Measurements from ENCODE around the gene ZNF100. TPM values are rescaled to one million over a fixed set of nuclear protein-coding genes. Genes with fewer than 3 reads are reported as not detected.

The ZNF100 gene
- total RNA-seq, 1 donor from 2014 or later: 9.8 TPM

DNA sequence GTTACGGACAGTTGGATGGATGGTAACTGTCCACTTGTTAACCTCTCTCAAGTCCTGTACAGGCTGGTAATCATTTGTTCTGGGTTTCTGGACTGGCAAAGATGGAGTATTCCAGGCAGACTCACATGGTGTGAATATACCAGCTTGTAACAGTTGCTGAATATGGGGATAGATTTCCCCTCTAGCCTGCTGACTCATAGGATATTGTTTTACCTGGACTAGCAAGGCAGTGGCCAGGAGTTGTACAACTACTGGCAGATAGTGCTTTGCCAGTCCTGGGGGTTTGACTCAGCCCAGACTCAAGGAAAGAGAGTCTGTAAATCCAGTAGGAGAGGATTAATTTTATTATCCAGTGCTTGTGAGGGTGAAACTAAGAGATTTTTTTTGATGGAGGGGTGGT, 74.0 kb downstream of the ZNF100 start:
- DNase-seq (ENCODE audit: low read depth) (no peak), FAIRE-seq (no peak)
- Histone ChIP-seq H3K4me1 (ENCODE audit: insufficient read depth, low read length) (no peaks in the 10 kb centered on the region), H3K36me3 (ENCODE audit: insufficient read depth, low read length) (no peaks in the 10 kb centered on the region), H2AFZ (ENCODE audit: low read depth, low read length) (no peak overlapping the region), H3K9ac (ENCODE audit: low read length) (no peak overlapping the region), H3K27me3 (ENCODE audit: insufficient read depth, low read length) (no peaks in the 10 kb centered on the region), H3K79me2 (ENCODE audit: insufficient read depth, low read length) (no peaks in the 10 kb centered on the region), H4K20me1 (ENCODE audit: insufficient read depth, low read length) (no peaks in the 10 kb centered on the region), H3K4me2 (ENCODE audit: low read length) (no peak overlapping the region), H3K9me3 (ENCODE audit: insufficient read depth, low read depth, low read length) (no peaks in the 10 kb centered on the region), H3K27ac (ENCODE audit: low read depth, low read length) (no peak overlapping the region), H3K4me3 (ENCODE audit: insufficient read depth, low read depth, low read length) (no peak overlapping the region)
- H3K27me3 Mint-ChIP-seq (ENCODE audit: low read depth, unreplicated experiment): no peaks in the 10 kb centered on the region
- H3K9me3 Mint-ChIP-seq (ENCODE audit: unreplicated experiment): peaks cover 23% of the 10 kb centered on the region
- no peaks in the 10 kb centered on the region for H3K4me1 Mint-ChIP-seq (ENCODE audit: low read depth, unreplicated experiment)
- no peak overlapping the region for H3K27ac Mint-ChIP-seq (ENCODE audit: unreplicated experiment)
- no peak overlapping the region for H3K4me3 Mint-ChIP-seq (ENCODE audit: unreplicated experiment)
- TF ChIP-seq EZH2 (IDR thresholded peaks at IDR 0.05; ENCODE audit: insufficient read depth, low read length): no peak
- TF ChIP-seq, protein P1, sequence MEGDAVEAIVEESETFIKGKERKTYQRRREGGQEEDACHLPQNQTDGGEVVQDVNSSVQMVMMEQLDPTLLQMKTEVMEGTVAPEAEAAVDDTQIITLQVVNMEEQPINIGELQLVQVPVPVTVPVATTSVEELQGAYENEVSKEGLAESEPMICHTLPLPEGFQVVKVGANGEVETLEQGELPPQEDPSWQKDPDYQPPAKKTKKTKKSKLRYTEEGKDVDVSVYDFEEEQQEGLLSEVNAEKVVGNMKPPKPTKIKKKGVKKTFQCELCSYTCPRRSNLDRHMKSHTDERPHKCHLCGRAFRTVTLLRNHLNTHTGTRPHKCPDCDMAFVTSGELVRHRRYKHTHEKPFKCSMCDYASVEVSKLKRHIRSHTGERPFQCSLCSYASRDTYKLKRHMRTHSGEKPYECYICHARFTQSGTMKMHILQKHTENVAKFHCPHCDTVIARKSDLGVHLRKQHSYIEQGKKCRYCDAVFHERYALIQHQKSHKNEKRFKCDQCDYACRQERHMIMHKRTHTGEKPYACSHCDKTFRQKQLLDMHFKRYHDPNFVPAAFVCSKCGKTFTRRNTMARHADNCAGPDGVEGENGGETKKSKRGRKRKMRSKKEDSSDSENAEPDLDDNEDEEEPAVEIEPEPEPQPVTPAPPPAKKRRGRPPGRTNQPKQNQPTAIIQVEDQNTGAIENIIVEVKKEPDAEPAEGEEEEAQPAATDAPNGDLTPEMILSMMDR (IDR thresholded peaks at IDR 0.05; ENCODE audit: insufficient read depth, low read depth, low read length): no peak
- peaks cover 2% of the 10 kb centered on the region for H3K36me3 Mint-ChIP-seq (ENCODE audit: low read depth, unreplicated experiment)

DNA sequence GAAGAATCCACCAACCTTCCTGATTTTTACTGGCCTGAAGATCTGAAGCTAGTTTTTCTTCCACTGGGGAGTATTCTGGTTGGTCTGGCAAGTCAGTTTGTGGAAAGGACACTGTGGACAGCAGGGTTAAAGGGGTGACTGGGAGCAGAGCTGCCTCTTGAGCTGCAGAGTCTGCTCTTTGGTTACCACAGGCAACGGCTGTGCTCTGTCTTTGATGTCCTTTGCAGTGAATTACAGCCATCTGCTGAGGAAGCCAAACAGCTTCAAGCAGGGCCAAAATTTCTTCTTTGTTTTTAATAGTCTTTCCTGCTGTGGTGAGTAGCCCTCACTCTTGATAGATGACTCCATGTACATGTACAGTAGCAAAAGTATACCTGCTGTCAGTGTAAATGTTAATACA, 75.7 kb downstream of the ZNF100 start:
- no peak overlapping the region for H3K4me3 Mint-ChIP-seq (ENCODE audit: unreplicated experiment)
- FAIRE-seq (no peak), DNase-seq (ENCODE audit: low read depth) (no peak)
- Histone ChIP-seq H2AFZ (ENCODE audit: low read depth, low read length) (no peak overlapping the region), H3K4me1 (ENCODE audit: insufficient read depth, low read length) (no peaks in the 10 kb centered on the region), H3K79me2 (ENCODE audit: insufficient read depth, low read length) (no peaks in the 10 kb centered on the region), H3K4me3 (ENCODE audit: insufficient read depth, low read depth, low read length) (no peak overlapping the region), H3K27ac (ENCODE audit: low read depth, low read length) (no peak overlapping the region), H3K27me3 (ENCODE audit: insufficient read depth, low read length) (no peaks in the 10 kb centered on the region), H3K9me3 (ENCODE audit: insufficient read depth, low read depth, low read length) (no peaks in the 10 kb centered on the region), H3K36me3 (ENCODE audit: insufficient read depth, low read length) (no peaks in the 10 kb centered on the region), H3K4me2 (ENCODE audit: low read length) (no peak overlapping the region), H4K20me1 (ENCODE audit: insufficient read depth, low read length) (no peaks in the 10 kb centered on the region), H3K9ac (ENCODE audit: low read length) (no peak overlapping the region)
- H3K27me3 Mint-ChIP-seq (ENCODE audit: low read depth, unreplicated experiment): no peaks in the 10 kb centered on the region
- no peak for TF ChIP-seq EZH2 (IDR thresholded peaks at IDR 0.05; ENCODE audit: insufficient read depth, low read length)
- TF ChIP-seq, protein P1 (IDR thresholded peaks at IDR 0.05; ENCODE audit: insufficient read depth, low read depth, low read length): no peak
- H3K9me3 Mint-ChIP-seq (ENCODE audit: unreplicated experiment): peaks cover 19% of the 10 kb centered on the region
- H3K4me1 Mint-ChIP-seq (ENCODE audit: low read depth, unreplicated experiment): no peaks in the 10 kb centered on the region
- no peak overlapping the region for H3K27ac Mint-ChIP-seq (ENCODE audit: unreplicated experiment)
- H3K36me3 Mint-ChIP-seq (ENCODE audit: low read depth, unreplicated experiment): peaks cover 2% of the 10 kb centered on the region

DNA sequence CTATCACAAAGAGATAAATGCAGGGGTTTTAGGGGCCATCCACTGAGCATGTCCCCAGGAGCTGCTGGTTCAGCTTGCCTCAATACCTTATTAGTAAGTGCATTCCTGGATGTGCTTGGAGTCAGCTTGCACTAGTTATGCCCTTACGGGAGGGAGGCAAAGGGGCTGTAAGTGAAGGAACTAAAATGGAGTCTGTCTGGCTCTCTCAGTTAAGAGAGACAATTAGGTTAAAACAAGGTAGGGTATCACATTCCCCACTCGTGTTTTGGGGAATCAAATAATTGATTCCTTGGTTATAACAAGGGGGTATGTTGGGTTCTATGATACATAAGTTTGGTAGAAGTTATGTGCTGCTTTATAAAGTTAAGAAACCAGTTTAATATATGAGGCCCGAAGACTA, 78.9 kb downstream of the ZNF100 start:
- Mint-ChIP-seq H3K27me3 (ENCODE audit: low read depth, unreplicated experiment) (no peaks in the 10 kb centered on the region), H3K9me3 (ENCODE audit: unreplicated experiment) (peaks cover 20% of the 10 kb centered on the region), H3K4me1 (ENCODE audit: low read depth, unreplicated experiment) (no peaks in the 10 kb centered on the region), H3K27ac (ENCODE audit: unreplicated experiment) (no peak overlapping the region), H3K4me3 (ENCODE audit: unreplicated experiment) (no peak overlapping the region), H3K36me3 (ENCODE audit: low read depth, unreplicated experiment) (peaks cover 2% of the 10 kb centered on the region)
- Histone ChIP-seq H3K4me3 (ENCODE audit: insufficient read depth, low read depth, low read length) (no peak overlapping the region), H3K27ac (ENCODE audit: low read depth, low read length) (no peak overlapping the region), H3K9me3 (ENCODE audit: insufficient read depth, low read depth, low read length) (no peaks in the 10 kb centered on the region), H4K20me1 (ENCODE audit: insufficient read depth, low read length) (no peaks in the 10 kb centered on the region), H3K27me3 (ENCODE audit: insufficient read depth, low read length) (no peaks in the 10 kb centered on the region), H3K4me2 (ENCODE audit: low read length) (no peak overlapping the region), H3K9ac (ENCODE audit: low read length) (no peak overlapping the region), H3K4me1 (ENCODE audit: insufficient read depth, low read length) (no peaks in the 10 kb centered on the region), H2AFZ (ENCODE audit: low read depth, low read length) (no peak overlapping the region), H3K36me3 (ENCODE audit: insufficient read depth, low read length) (no peaks in the 10 kb centered on the region), H3K79me2 (ENCODE audit: insufficient read depth, low read length) (no peaks in the 10 kb centered on the region)
- no peak for FAIRE-seq
- no peak for DNase-seq (ENCODE audit: low read depth)
- no peak for TF ChIP-seq EZH2 (IDR thresholded peaks at IDR 0.05; ENCODE audit: insufficient read depth, low read length)
- TF ChIP-seq, protein P1 (IDR thresholded peaks at IDR 0.05; ENCODE audit: insufficient read depth, low read depth, low read length): no peak
